GM21786 (cell line): Measurements from ENCODE around the gene IPMK.

Experiments used
- ATAC-seq: cut with Tn5 transposase; IDR thresholded peaks from one replicate; pipeline ENCODE4 v1.9.1; 2021; ENCODE audit not compliant: unreplicated experiment

Gene IPMK

DNA sequence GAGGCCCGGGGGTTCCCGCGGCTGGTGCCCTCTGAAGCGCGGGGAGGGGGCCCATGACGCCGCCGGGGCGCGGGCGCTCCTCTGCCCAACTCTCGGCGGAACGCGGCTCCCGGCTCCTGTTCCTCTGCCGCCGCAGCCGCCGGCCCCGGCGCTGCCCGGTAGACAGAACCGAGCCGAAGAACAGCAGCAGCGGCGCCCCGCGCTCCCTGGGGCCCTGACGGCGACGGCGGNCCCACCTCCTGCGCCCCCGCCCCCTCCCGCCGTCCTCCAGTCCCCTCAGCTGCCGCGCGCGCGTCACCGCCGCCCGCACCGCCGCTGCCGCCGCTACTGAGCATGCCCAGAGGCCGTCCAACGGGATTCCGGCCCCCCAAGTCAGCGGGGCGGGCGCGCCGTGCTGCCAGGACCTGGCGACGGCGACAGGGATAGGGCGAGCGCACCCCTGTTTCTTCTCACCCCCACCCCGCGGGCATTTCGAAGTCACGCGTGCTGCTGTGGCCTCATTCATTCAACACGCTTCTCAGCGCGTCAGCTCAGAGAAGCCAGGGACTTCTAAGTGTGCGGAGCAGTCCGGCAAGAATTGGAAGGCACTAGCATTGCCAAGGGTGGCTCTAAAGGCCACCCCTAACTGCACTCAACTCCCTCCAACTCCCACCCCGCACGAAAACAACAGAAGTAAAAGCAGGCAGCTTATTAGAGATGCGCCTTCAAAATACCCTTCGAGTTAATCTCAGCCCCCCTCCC is at the start of gene IPMK:
TSS of gene IPMK (minus strand) at position 182 of the 741 bp plus-strand sequence. CDS start 283 bp downstream, outside the sequence.
- ATAC-seq, result peak; percentile 49

GRCh38 chr10:58316874-58317273 is 49.2 kb upstream of the IPMK start:
- ATAC-seq, result no peak

DNA sequence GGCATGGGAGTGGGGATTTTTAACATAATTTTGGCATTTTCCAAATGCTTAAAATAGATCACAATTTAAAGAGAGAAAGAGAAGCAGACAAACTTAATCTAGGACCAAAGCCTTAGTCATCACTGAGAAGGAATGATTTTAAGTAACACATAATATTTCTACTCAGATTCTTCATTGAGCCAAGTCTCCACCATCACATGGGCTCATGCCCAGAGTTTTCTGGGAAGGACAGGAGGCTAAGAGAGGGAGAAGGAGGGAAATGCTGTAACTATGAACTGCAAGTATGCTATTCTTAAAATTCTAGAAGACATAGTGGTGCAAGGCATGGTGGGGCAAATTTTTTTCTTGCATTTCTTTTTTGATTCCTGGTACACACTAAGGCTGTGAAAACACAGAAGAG is 43.3 kb upstream of the IPMK start:
- no peak for ATAC-seq

GRCh38 chr10:58307676-58308075 is 40.0 kb upstream of the IPMK start:
- ATAC-seq, result no peak

DNA sequence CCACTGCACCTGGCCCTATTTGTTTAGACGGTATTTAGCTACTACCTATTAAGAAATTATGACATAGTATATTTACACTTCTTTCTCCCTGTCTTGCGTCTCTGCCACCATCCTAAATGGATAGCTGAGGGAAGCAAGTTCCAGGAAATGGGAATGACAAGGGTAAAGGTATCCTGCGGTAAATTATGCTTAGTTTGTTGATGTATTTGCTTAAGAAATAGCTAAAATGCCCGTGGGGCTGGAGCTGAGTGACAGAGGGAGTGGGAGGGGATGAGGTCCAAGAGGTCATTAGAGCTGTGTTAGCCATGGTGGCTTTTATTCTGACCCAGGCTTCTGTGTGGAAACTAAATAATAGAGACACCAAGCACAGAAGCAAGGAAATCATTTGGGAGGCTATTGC is 38.1 kb upstream of the IPMK start:
- ATAC-seq, result no peak

DNA sequence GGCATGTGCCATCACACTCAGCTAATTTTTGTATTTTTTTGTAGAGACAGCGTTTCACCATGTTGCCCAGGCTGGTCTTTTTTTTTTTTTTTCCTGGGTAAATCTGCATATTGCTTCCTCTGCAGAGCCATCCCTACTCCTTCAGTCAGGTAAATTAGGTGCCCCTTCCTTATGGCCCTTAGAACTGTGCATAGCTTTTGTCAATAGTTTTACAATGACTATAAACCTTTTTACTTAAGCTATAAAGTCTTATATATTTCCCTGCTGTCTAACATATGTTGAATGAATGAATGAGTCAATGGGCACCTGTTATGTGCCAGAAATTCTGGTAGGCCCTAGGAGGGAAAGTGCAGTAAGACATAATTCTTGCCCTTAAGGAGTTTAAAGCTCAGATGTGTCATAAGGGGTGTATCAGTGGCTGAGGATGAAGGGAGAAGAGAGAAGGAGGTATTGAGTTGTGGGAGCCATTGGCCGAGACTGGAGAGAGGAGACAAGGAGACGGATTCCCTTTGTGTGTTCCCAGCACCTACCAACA is 36.5 kb upstream of the IPMK start:
- no peak for ATAC-seq

GRCh38 chr10:58302254-58302653 is 34.6 kb upstream of the IPMK start:
- no peak for ATAC-seq

DNA sequence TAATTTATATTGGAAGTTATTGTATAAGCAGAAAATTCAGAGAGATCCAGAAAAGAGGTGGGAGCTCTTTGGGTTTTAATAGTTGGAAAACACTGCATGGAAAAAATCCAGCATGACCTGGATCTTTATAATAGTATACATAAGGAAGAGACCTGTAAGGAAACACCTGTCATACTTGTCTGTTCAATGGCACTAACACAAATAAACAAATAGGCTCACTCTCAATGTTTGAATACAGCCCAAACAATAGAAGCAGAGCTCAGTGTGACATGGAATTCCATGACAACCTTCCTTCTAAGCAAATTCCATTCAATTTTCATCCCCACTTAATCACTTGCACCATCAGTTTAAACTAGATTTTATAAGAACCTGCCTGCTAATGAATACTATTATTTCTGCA is 33.0 kb upstream of the IPMK start:
- ATAC-seq, result no peak

DNA sequence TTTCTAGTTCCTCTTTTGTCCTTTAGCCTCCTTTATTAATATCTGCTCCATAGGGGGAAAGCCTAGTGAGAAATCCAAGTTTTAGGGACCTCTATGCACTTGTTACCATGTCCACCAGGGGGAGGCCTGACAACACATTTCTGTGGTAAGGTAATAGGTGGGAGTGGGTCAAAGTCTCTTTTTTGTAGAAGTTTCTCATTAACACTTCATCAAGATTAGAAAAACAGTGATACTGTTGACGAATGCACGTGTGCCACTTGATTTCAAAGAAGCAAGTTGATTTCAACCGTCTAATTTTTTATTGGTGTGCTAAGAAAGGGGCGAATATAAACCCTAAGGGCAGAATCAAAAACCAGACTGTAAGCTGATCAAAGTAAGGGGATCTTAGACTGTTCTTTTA is 31.9 kb upstream of the IPMK start:
- peak; percentile 97 for ATAC-seq

DNA sequence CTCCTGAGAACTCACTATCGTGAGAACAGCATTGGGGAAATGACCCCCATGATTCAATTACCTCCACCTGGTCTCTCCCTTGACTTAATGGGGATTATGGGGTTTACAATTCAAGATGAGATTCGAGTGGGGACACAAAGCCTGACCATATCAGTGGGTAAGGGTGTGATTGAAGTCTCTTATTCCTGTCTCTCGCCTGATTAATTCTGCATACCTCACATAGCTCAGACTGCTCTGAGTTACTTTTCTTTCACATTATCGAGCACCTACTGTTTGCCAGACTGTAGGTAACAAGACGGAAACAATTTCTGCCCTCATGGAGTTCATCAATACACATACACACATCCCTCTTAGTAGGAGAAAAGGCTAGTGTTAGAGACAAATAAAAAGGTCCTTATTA is 26.3 kb upstream of the IPMK start:
- ATAC-seq, result no peak

- ATAC-seq, result peak; percentile 91
Observed at GRCh38 chr10:58291538-58292174, 24.0 kb upstream of the IPMK start.

DNA sequence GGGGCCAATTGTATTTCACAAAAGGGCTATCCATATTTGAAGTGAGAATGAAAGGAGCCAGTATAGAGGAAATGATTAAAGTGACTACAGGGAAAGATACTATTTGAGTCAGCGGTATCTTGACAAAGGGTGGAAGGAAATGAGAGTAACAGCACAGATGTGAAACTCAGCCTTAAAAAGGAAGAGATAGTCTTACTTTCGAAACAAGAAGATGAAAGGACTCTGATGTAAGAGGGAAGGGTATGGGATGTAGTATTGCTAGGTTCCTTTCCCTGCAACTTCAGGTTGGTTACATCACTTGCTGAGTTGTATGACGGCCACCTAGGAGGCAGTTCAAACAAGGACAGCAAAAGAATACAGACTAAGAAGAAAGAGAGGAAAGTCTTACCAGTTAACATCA is 14.9 kb upstream of the IPMK start:
- peak; percentile 96 for ATAC-seq

DNA sequence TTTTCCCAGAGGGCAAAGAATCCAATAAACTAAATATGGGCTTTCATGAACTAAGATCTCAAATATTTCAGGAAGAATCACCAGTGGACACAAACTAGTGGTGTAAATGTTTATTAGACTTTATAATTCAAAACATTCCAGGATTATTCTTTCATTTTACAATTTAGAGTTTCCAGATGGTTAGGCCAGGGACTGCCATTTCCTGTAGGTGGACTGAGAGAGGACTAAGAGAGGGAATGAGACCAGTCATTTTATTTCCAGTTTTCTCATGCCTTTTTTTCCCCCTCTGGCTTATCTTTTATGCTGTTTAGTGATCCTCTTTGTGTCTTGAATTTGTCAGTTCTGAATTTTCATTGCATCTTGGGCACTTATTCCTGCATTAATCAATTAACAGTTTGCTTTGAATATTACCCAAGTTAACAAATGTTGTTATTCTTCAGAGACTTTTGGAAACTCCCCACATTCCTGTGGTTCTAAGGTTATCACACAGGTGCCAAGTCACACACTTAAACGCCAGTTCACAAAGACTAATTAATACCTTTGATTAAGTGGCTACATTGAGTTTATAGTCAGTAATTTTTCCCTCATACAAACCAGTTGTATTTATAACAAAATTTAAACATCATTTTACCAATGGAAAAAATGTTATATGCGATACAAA is 13.5 kb upstream of the IPMK start:
- ATAC-seq, result no peak

- ATAC-seq, result no peak
Observed at GRCh38 chr10:58280477-58280876, 12.8 kb upstream of the IPMK start.

- no peak for ATAC-seq
Observed at GRCh38 chr10:58278962-58279307, 11.2 kb upstream of the IPMK start.

GRCh38 chr10:58278274-58278961 is 10.7 kb upstream of the IPMK start:
- ATAC-seq, result no peak

DNA sequence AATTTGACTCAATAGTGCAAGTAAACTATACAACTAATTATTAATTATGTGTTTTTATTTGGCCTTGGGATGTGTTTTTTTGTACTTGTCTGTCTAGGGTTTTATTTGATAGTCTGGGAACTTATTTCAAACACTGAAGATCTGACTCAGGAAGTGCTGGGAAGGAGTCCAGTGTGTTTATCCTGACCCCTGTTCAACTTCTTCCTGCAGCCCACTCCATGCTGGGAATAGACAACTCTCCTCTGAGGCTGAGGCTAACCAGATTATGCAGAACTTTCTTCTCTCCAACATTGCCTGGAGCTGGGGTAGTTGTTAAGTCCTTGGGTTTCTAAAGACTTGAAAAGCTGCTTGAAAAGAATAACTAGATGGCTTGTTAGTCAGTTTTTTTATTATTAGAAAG is 8.2 kb upstream of the IPMK start:
- ATAC-seq, result no peak

GRCh38 chr10:58275261-58275660 is 7.6 kb upstream of the IPMK start:
- ATAC-seq, result no peak

DNA sequence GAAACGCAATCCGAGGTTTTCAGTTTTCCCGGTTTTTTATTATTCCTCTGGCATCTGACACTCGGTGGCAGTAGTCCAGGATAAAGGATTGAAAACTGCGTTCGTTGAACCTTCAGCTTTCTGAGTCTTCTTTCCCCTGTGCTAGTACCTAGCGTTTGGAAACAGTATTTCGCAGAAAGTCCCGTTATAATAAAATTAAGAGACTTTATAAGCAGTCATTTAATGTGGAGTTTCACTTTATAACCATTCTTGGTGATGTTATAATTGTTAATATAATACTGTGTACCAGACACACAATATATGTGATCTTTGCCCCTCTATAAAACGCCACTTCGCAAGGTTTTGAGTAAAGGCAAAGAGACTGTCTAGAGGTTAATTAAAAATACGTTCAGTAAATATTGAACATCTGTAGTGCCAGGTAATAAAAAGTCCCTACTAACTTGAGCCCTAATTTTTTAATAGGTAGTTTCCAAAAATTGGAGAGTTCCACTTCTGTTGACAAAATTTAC is 2.1 kb upstream of the IPMK start:
- ATAC-seq, result no peak

GRCh38 chr10:58268946-58269781 is 1.5 kb upstream of the IPMK start, which contains the start of gene CISD1:
Gene CISD1 (plus strand): TSS chr10:58269162. CDS start chr10:58269274, 112 bp downstream.
- ATAC-seq, result peak; percentile 59
